ENCODE results near the gene GPR4. TPM values are rescaled to one million over a fixed set of nuclear protein-coding genes. Genes with fewer than 3 reads are reported as not detected.
A peak's percentile ranks its signal among the peaks of the same experiment; 100 is the strongest.

GPR4 gene
- polyA plus RNA-seq, 1 donor from 2014 or later: 0.25 TPM

GRCh38 chr19:45560038-45560437 is 42.0 kb downstream of the GPR4 start:
- H3K9me2 ChIP-seq (ENCODE audit: insufficient read depth, low read length): no peaks in the 10 kb centered on the region
- H3K4me2 ChIP-seq (ENCODE audit: low read length): no peak overlapping the region
- H3K79me2 ChIP-seq (replicated peaks; ENCODE audit: insufficient read depth, low read length): no peaks in the 10 kb centered on the region
- H3K4me3 ChIP-seq (ENCODE audit: low read length): no peak overlapping the region
- H4K20me1 ChIP-seq (ENCODE audit: insufficient read depth): no peaks in the 10 kb centered on the region
- TF ChIP-seq TAF1 (IDR thresholded peaks at IDR 0.05; ENCODE audit: low read depth): no peak
- TF ChIP-seq EP300 (conservative IDR thresholded peaks at IDR 0.05; ENCODE audit: poor library complexity, severe bottlenecking): no peak
- no peak for TF ChIP-seq MXI1 (conservative IDR thresholded peaks at IDR 0.05; ENCODE audit: poor library complexity, severe bottlenecking)
- TF ChIP-seq EZH2 (IDR thresholded peaks at IDR 0.05; ENCODE audit: borderline replicate concordance, insufficient read depth, low read length, poor library complexity, severe bottlenecking): no peak
- TF ChIP-seq POLR2AphosphoS5 (IDR thresholded peaks at IDR 0.05): no peak
- no peak for TF ChIP-seq CTCF (IDR thresholded peaks at IDR 0.05; ENCODE audit: poor library complexity, severe bottlenecking)
- no peak for TF ChIP-seq SMC3 (conservative IDR thresholded peaks at IDR 0.05; ENCODE audit: poor library complexity)
- TF ChIP-seq RAD21 (conservative IDR thresholded peaks at IDR 0.05): no peak
- TF ChIP-seq REST (IDR thresholded peaks at IDR 0.05; ENCODE audit: borderline replicate concordance): no peak
- H3K9ac ChIP-seq (ENCODE audit: low read length): no peak overlapping the region
- no peak overlapping the region for H2AFZ ChIP-seq (ENCODE audit: low read depth, low read length)
- no peaks in the 10 kb centered on the region for H3K36me3 ChIP-seq (ENCODE audit: insufficient read depth, low read length)
- no peaks in the 10 kb centered on the region for H3F3A ChIP-seq (ENCODE audit: insufficient read depth, low read length, poor library complexity, severe bottlenecking)
- no peak overlapping the region for H3K27ac ChIP-seq (ENCODE audit: low read length)
- H3K9me3 ChIP-seq (ENCODE audit: low read length): no peaks in the 10 kb centered on the region
- H3K27me3 ChIP-seq (ENCODE audit: insufficient read depth, low read depth, low read length): no peaks in the 10 kb centered on the region

GRCh38 chr19:45558399-45558878 is 43.6 kb downstream of the GPR4 start:
- no peak overlapping the region for H2AFZ ChIP-seq (ENCODE audit: low read depth, low read length)
- no peaks in the 10 kb centered on the region for H3K9me2 ChIP-seq (ENCODE audit: insufficient read depth, low read length)
- no peaks in the 10 kb centered on the region for H3F3A ChIP-seq (ENCODE audit: insufficient read depth, low read length, poor library complexity, severe bottlenecking)
- TF ChIP-seq MXI1 (conservative IDR thresholded peaks at IDR 0.05; ENCODE audit: poor library complexity, severe bottlenecking) (no peak), RAD21 (conservative IDR thresholded peaks at IDR 0.05) (peak; percentile 24), EP300 (conservative IDR thresholded peaks at IDR 0.05; ENCODE audit: poor library complexity, severe bottlenecking) (no peak), POLR2AphosphoS5 (IDR thresholded peaks at IDR 0.05) (no peak), CTCF (IDR thresholded peaks at IDR 0.05; ENCODE audit: poor library complexity, severe bottlenecking) (peak; percentile 55), EZH2 (IDR thresholded peaks at IDR 0.05; ENCODE audit: borderline replicate concordance, insufficient read depth, low read length, poor library complexity, severe bottlenecking) (no peak), SMC3 (conservative IDR thresholded peaks at IDR 0.05; ENCODE audit: poor library complexity) (peak; percentile 28)
- no peak overlapping the region for H3K9ac ChIP-seq (ENCODE audit: low read length)
- H3K27ac ChIP-seq (ENCODE audit: low read length): no peak overlapping the region
- no peaks in the 10 kb centered on the region for H3K36me3 ChIP-seq (ENCODE audit: insufficient read depth, low read length)
- no peaks in the 10 kb centered on the region for H3K9me3 ChIP-seq (ENCODE audit: low read length)
- no peaks in the 10 kb centered on the region for H4K20me1 ChIP-seq (ENCODE audit: insufficient read depth)
- no peaks in the 10 kb centered on the region for H3K79me2 ChIP-seq (replicated peaks; ENCODE audit: insufficient read depth, low read length)
- no peak overlapping the region for H3K4me3 ChIP-seq (ENCODE audit: low read length)
- no peaks in the 10 kb centered on the region for H3K27me3 ChIP-seq (ENCODE audit: insufficient read depth, low read depth, low read length)
- H3K4me2 ChIP-seq (ENCODE audit: low read length): no peak overlapping the region
